ENCODE data around the gene LY86.

DNA sequence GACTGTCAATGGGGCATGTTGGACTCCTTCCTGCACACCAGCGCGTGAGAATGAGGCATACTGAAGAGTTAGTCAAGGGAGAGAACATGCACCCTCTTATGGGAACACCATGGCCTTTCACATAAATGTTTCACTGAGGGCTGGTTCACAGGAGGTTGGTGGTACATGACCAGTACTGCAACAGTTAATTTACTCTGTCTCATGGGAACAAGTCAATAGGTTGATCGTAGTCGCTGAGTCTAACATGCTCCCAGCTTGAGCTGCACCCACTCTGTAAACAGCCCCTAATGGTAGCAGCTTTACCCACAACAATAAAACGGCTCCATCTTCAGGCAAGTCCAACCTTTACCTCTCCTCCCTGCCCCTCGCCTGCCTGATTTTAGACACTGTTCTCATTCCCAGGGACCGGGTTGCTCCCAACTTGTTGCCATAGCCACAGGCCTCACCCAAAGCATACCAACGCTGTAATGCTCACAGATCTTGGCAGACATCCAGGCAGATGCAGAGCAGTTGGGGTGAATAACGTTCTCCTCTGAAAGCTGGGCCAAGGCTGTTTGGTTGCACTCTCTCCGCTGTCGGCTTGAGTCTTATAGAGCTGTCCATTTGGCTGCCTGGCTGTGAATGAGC is 111.3 kb downstream of the LY86 start:
- TF ChIP-seq CTCF (IDR thresholded peaks at IDR 0.05) (no peak), POLR2A (IDR thresholded peaks at IDR 0.05) (no peak)

Data from testis (tissue), 2 donors.